ENCODE data around the gene SMIM35.

The SMIM35 gene

GRCh38 chr11:118104491-118104890 is 17.7 kb upstream of the SMIM35 start:
- no peak overlapping the region for H3K4me2 ChIP-seq (ENCODE audit: low read length)
- H3K4me3 ChIP-seq (ENCODE audit: low read length), result no peak overlapping the region
- no peaks in the 10 kb centered on the region for H3K36me3 ChIP-seq (ENCODE audit: control insufficient read depth, low read length)
- no peaks in the 10 kb centered on the region for H4K20me1 ChIP-seq (ENCODE audit: control insufficient read depth, insufficient read depth, low read depth, low read length)
- no peaks in the 10 kb centered on the region for H3K4me1 ChIP-seq (ENCODE audit: control insufficient read depth, low read length)
- no peak for TF ChIP-seq EZH2phosphoT487 (IDR thresholded peaks at IDR 0.05; ENCODE audit: borderline replicate concordance, low read length)
- TF ChIP-seq CTCF (IDR thresholded peaks at IDR 0.05; ENCODE audit: low read depth, low read length, poor library complexity, severe bottlenecking), result no peak
- H3F3A ChIP-seq (ENCODE audit: control insufficient read depth, insufficient read depth), result no peaks in the 10 kb centered on the region
- H3K9me2 ChIP-seq (replicated peaks; ENCODE audit: control insufficient read depth, low read length), result no peaks in the 10 kb centered on the region
- no peak overlapping the region for H3K27ac ChIP-seq (ENCODE audit: low read depth, low read length)
- H3K79me2 ChIP-seq (ENCODE audit: control insufficient read depth, low read length), result no peaks in the 10 kb centered on the region
- H3K27me3 ChIP-seq (ENCODE audit: control insufficient read depth, low read length), result peaks cover 15% of the 10 kb centered on the region
- H3K9me3 ChIP-seq (ENCODE audit: control insufficient read depth, insufficient read depth, low read length), result no peaks in the 10 kb centered on the region

DNA sequence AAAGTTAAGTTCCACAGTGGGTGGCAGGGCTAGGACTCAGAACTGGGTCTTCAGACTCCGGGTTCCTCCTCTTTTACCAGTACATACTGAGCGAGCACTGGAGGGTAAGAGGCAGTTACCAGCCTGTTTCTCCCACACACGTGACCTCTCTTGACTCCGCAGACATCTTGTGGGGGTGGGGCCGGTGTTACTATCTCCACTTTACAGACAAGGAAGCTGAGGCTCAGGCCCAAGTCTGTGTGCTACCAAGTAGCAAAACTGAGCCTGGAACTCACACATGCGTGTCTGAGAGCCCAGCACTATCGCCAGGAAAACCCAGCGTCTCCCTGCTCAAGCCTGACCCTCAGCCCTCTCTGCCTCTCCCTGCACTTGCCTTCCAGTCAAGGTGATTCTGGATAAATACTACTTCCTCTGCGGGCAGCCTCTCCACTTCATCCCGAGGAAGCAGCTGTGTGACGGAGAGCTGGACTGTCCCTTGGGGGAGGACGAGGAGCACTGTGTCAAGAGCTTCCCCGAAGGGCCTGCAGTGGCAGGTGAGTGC is 16.0 kb upstream of the SMIM35 start:
- H3K4me3 ChIP-seq (ENCODE audit: low read length), result no peak overlapping the region
- H3K27me3 ChIP-seq (ENCODE audit: control insufficient read depth, low read length), result peaks cover 15% of the 10 kb centered on the region
- H3K4me2 ChIP-seq (ENCODE audit: low read length), result no peak overlapping the region
- no peaks in the 10 kb centered on the region for H3K4me1 ChIP-seq (ENCODE audit: control insufficient read depth, low read length)
- TF ChIP-seq CTCF (IDR thresholded peaks at IDR 0.05; ENCODE audit: low read depth, low read length, poor library complexity, severe bottlenecking), result no peak
- no peak for TF ChIP-seq EZH2phosphoT487 (IDR thresholded peaks at IDR 0.05; ENCODE audit: borderline replicate concordance, low read length)
- no peaks in the 10 kb centered on the region for H3K9me2 ChIP-seq (replicated peaks; ENCODE audit: control insufficient read depth, low read length)
- no peaks in the 10 kb centered on the region for H3K9me3 ChIP-seq (ENCODE audit: control insufficient read depth, insufficient read depth, low read length)
- H3K79me2 ChIP-seq (ENCODE audit: control insufficient read depth, low read length), result no peaks in the 10 kb centered on the region
- H3K36me3 ChIP-seq (ENCODE audit: control insufficient read depth, low read length), result no peaks in the 10 kb centered on the region
- H4K20me1 ChIP-seq (ENCODE audit: control insufficient read depth, insufficient read depth, low read depth, low read length), result no peaks in the 10 kb centered on the region
- no peaks in the 10 kb centered on the region for H3F3A ChIP-seq (ENCODE audit: control insufficient read depth, insufficient read depth)
- no peak overlapping the region for H3K27ac ChIP-seq (ENCODE audit: low read depth, low read length)

DNA sequence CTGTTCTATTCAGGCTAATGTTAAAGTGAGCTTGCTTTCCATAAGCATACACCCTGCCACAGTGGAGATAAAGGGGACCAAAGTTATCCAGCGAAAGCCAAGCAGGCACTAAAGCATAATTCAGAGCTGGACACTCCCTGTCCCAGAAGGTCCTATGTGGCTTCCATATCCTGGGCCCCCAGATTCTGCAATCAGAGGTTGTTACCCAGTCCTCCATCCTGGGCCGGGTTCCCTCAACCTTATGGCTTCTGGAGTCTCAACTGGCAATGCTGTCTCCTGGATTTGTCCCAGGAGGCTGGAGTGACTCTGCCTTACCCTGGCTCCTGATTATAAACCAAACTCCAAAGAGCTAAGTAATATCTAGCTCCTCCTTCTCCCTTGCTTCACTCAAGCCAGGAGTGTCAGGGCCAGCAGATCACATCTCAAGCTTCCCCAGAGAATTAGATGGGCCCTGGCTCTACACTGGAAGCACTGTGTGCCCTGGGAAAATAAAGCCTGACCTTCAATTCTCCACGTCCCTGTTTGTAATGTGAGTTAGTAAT is 14.0 kb upstream of the SMIM35 start:
- Histone ChIP-seq H3K4me3 (ENCODE audit: low read length) (no peak overlapping the region), H3K4me2 (ENCODE audit: low read length) (no peak overlapping the region), H3K36me3 (ENCODE audit: control insufficient read depth, low read length) (no peaks in the 10 kb centered on the region), H3K9me2 (replicated peaks; ENCODE audit: control insufficient read depth, low read length) (no peaks in the 10 kb centered on the region), H3F3A (ENCODE audit: control insufficient read depth, insufficient read depth) (no peaks in the 10 kb centered on the region), H3K27me3 (ENCODE audit: control insufficient read depth, low read length) (peaks cover 17% of the 10 kb centered on the region), H4K20me1 (ENCODE audit: control insufficient read depth, insufficient read depth, low read depth, low read length) (no peaks in the 10 kb centered on the region), H3K4me1 (ENCODE audit: control insufficient read depth, low read length) (no peaks in the 10 kb centered on the region), H3K79me2 (ENCODE audit: control insufficient read depth, low read length) (no peaks in the 10 kb centered on the region), H3K9me3 (ENCODE audit: control insufficient read depth, insufficient read depth, low read length) (no peaks in the 10 kb centered on the region), H3K27ac (ENCODE audit: low read depth, low read length) (no peak overlapping the region)
- TF ChIP-seq CTCF (IDR thresholded peaks at IDR 0.05; ENCODE audit: low read depth, low read length, poor library complexity, severe bottlenecking) (no peak), EZH2phosphoT487 (IDR thresholded peaks at IDR 0.05; ENCODE audit: borderline replicate concordance, low read length) (no peak)

Measured in DOHH2 (cell line).